Esophagus muscularis mucosa (tissue), 3 donors: ENCODE measurements around the gene IL10.

Experiments used
- CTCF ChIP-seq, 3 experiments: fragments of 200-600 bp in 2 of 3; fragments of 450-650 bp in 1 of 3; sonication (generic) in 2 of 3; IDR thresholded peaks; one replicate each; pipeline ENCODE4 v1.5.1; 2017 to 2019; ENCODE audit warnings: antibody characterized with exemption in 3 of 3, mild to moderate bottlenecking in 2 of 3, moderate library complexity in 1 of 3
- EP300 ChIP-seq: sonication (generic); formaldehyde crosslinking; IDR thresholded peaks from one replicate; pipeline ENCODE4 v1.6.1; 2017; ENCODE audit warnings: antibody characterized with exemption

DNA sequence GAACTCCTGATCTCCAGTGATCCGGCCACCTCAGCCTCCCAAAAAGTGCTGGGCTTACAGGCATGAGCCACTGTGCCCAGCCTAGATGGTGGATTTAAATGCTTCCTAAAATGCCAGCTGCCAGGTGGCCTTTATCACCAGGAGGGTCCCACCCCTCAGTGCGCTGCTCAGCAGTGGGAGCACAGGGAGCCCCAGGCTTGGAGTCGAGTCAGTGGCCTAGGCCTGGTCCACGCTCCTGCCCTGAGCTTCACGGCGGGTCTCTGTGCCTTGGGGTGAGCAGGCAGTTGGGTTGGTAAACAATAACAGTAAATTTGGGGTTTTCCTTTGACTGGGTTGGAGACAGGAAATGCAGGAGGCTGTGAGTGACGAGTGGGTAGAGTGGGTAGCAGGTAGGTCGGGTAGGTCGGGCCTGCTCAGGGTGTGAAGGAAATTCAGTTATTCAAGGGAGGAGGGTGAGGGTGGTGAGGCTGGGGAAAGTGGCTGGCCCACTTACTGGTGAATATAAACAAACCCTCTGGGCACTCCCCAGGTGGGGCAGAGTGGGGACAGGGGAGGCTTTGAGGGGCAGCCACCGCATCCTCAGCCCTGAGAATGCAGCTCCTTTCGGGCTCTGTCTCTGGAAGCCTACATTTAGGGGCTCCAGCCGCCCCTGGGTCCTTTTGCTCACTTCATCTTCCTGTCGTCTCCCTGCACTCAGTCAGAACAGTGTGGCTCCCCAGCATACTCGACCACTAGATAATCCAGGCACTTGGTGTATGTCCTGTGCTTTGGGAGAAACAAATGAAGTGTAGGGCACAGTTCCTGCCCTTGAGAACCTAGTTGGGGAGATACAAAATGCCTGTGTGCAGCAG lies 35.2 kb downstream of the IL10 start:
- TF ChIP-seq CTCF (IDR thresholded peaks at IDR 0.05), result no peak
- TF ChIP-seq EP300, result no peak
